Measurements from ENCODE around the gene STPG1. TPM values are rescaled to one million over a fixed set of nuclear protein-coding genes. Genes with fewer than 3 reads are reported as not detected.

STPG1 gene
- total and polyA plus RNA-seq, 9 of the 15 experiments (the other 6 are each of a cell fraction or from before 2014, with no cell fraction given) = 5.0 to 11.9 (median 8.3) TPM

DNA sequence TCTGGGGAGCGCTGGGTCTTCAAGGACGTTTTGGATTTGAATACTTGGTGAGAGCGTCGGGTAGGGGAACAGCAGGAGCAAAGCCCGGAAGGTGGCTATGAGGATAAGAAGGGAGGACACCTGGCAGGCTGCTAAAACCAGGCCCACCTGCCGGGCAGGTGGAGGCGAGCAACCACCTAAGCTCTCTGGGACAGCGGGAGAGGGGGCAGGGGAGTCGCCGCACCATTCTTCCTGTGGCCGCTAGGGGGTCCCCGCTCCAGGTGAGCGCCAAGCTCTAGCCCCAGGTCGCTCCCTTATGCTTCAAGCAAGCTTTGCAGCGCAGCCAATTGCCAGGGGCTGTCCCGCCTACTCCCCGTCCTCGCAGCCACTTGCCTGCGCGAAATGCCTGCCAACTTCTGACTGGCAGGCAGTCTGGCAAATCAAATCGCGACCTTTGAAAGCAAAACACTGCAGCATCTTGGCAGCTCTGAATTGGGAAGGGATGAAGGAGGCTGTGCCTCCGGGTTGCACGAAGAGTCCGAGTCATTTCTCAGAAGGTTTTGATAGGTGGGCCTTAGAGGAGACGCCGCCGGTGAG, 1.8 kb upstream of the STPG1 start, which contains the start of gene NIPAL3 (continued):
- TF ChIP-seq PRDM10 (IDR thresholded peaks at IDR 0.05; ENCODE audit: partially characterized antibody) (peak; percentile 74), FOXJ2 (tag; IDR thresholded peaks at IDR 0.05) (0 out of 2 replicates have a peak, but pooled peaks have one; percentile 43), RHOXF2B (CRISPR knock-in tag; conservative IDR thresholded peaks at IDR 0.05) (no peak), ELF1 (tag; IDR thresholded peaks at IDR 0.05) (no peak), ZBTB2 (IDR thresholded peaks at IDR 0.05) (0 out of 2 replicates have a peak, but pooled peaks have one; percentile 32), ZFPM2 (CRISPR knock-in tag; IDR thresholded peaks at IDR 0.05) (no peak)
- TF ChIP-seq, protein P1, sequence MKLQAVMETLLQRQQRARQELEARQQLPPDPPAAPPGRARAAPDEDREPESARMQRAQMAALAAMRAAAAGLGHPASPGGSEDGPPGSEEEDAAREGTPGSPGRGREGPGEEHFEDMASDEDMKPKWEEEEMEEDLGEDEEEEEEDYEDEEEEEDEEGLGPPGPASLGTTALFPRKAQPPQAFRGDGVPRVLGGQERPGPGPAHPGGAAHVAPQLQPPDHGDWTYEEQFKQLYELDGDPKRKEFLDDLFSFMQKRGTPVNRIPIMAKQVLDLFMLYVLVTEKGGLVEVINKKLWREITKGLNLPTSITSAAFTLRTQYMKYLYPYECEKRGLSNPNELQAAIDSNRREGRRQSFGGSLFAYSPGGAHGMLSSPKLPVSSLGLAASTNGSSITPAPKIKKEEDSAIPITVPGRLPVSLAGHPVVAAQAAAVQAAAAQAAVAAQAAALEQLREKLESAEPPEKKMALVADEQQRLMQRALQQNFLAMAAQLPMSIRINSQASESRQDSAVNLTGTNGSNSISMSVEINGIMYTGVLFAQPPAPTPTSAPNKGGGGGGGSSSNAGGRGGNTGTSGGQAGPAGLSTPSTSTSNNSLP (IDR thresholded peaks at IDR 0.05; ENCODE audit: borderline replicate concordance, low read depth, low read length) = no peak
- TF ChIP-seq, protein P2, sequence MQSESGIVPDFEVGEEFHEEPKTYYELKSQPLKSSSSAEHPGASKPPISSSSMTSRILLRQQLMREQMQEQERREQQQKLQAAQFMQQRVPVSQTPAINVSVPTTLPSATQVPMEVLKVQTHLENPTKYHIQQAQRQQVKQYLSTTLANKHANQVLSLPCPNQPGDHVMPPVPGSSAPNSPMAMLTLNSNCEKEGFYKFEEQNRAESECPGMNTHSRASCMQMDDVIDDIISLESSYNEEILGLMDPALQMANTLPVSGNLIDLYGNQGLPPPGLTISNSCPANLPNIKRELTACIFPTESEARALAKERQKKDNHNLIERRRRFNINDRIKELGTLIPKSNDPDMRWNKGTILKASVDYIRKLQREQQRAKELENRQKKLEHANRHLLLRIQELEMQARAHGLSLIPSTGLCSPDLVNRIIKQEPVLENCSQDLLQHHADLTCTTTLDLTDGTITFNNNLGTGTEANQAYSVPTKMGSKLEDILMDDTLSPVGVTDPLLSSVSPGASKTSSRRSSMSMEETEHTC (IDR thresholded peaks at IDR 0.05) = no peak
- TF ChIP-seq, protein P3, sequence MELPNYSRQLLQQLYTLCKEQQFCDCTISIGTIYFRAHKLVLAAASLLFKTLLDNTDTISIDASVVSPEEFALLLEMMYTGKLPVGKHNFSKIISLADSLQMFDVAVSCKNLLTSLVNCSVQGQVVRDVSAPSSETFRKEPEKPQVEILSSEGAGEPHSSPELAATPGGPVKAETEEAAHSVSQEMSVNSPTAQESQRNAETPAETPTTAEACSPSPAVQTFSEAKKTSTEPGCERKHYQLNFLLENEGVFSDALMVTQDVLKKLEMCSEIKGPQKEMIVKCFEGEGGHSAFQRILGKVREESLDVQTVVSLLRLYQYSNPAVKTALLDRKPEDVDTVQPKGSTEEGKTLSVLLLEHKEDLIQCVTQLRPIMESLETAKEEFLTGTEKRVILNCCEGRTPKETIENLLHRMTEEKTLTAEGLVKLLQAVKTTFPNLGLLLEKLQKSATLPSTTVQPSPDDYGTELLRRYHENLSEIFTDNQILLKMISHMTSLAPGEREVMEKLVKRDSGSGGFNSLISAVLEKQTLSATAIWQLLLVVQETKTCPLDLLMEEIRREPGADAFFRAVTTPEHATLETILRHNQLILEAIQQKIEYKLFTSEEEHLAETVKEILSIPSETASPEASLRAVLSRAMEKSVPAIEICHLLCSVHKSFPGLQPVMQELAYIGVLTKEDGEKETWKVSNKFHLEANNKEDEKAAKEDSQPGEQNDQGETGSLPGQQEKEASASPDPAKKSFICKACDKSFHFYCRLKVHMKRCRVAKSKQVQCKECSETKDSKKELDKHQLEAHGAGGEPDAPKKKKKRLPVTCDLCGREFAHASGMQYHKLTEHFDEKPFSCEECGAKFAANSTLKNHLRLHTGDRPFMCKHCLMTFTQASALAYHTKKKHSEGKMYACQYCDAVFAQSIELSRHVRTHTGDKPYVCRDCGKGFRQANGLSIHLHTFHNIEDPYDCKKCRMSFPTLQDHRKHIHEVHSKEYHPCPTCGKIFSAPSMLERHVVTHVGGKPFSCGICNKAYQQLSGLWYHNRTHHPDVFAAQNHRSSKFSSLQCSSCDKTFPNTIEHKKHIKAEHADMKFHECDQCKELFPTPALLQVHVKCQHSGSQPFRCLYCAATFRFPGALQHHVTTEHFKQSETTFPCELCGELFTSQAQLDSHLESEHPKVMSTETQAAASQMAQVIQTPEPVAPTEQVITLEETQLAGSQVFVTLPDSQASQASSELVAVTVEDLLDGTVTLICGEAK (IDR thresholded peaks at IDR 0.05) = no peak
- TF ChIP-seq, protein P3 (CRISPR knock-in tag; IDR thresholded peaks at IDR 0.05) = no peak
